HG02840 (cell line): ENCODE measurements around the gene CTIF.

Source experiments
- ATAC-seq: cut with Tn5 transposase; IDR thresholded peaks from one replicate; pipeline ENCODE4 v1.9.1; 2021; ENCODE audit warnings: mild to moderate bottlenecking, moderate library complexity, moderate number of reproducible peaks; ENCODE audit not compliant: unreplicated experiment, low FRiP score

CTIF gene

GRCh38 chr18:48741866-48742265 is 203.0 kb downstream of the CTIF start:
- ATAC-seq, result no peak

- no peak for ATAC-seq
Observed at GRCh38 chr18:48742304-48742703, 203.5 kb downstream of the CTIF start.

- ATAC-seq, result no peak
Observed at GRCh38 chr18:48742706-48743475, 204.1 kb downstream of the CTIF start.

GRCh38 chr18:48743886-48744285 is 205.1 kb downstream of the CTIF start:
- ATAC-seq, result no peak

- no peak for ATAC-seq
Observed at GRCh38 chr18:48745293-48745692, 206.5 kb downstream of the CTIF start.

- ATAC-seq, result no peak
Observed at GRCh38 chr18:48749768-48750167, 210.9 kb downstream of the CTIF start.

GRCh38 chr18:48750485-48751175 is 211.8 kb downstream of the CTIF start:
- no peak for ATAC-seq

- no peak for ATAC-seq
Observed at GRCh38 chr18:48751727-48752468, 213.1 kb downstream of the CTIF start.

GRCh38 chr18:48752478-48752877 is 213.6 kb downstream of the CTIF start:
- ATAC-seq, result no peak

- no peak for ATAC-seq
Observed at GRCh38 chr18:48752928-48753327, 214.1 kb downstream of the CTIF start.

GRCh38 chr18:48753691-48754090 is 214.9 kb downstream of the CTIF start:
- no peak for ATAC-seq

- no peak for ATAC-seq
Observed at GRCh38 chr18:48754559-48754958, 215.7 kb downstream of the CTIF start.

GRCh38 chr18:48754993-48755473 is 216.2 kb downstream of the CTIF start:
- no peak for ATAC-seq

- ATAC-seq, result no peak
Observed at GRCh38 chr18:48756511-48757226, 217.8 kb downstream of the CTIF start.

- no peak for ATAC-seq
Observed at GRCh38 chr18:48757367-48757766, 218.5 kb downstream of the CTIF start.

GRCh38 chr18:48757906-48758305 is 219.1 kb downstream of the CTIF start:
- no peak for ATAC-seq

- no peak for ATAC-seq
Observed at GRCh38 chr18:48761582-48761981, 222.8 kb downstream of the CTIF start.

- ATAC-seq, result no peak
Observed at GRCh38 chr18:48762022-48762421, 223.2 kb downstream of the CTIF start.

- ATAC-seq, result no peak
Observed at GRCh38 chr18:48762836-48763718, 224.2 kb downstream of the CTIF start.

GRCh38 chr18:48763719-48764100 is 224.9 kb downstream of the CTIF start:
- no peak for ATAC-seq
